GM13977 (cell line): ENCODE data around the gene HID1.

ENCODE experiments used
- DNase-seq: peaks from one replicate; pipeline ENCODE4 v3.0.0; 2012; ENCODE audit warnings: low spot score
- in situ Hi-C: fragments of 300-500 bp; cut with MboI; formaldehyde crosslinking; loops from one replicate; pipeline ENCODE4 v1.12.0; 2022; ENCODE audit warnings: low sequenced_read_pairs, low pct_unique_long_range_greater_than_20kb, mixed read lengths, inconsistent platforms; ENCODE audit not compliant: unreplicated experiment
- TF ChIP-seq, protein P1 (sequence below): IDR thresholded peaks from 2 replicates; pipeline ENCODE4 v1.5.1; 2012; ENCODE audit warnings: mild to moderate bottlenecking, control low read depth; ENCODE audit not compliant: insufficient read depth; ENCODE audit errors: extremely low read depth, missing control alignments

Gene HID1, protein sequence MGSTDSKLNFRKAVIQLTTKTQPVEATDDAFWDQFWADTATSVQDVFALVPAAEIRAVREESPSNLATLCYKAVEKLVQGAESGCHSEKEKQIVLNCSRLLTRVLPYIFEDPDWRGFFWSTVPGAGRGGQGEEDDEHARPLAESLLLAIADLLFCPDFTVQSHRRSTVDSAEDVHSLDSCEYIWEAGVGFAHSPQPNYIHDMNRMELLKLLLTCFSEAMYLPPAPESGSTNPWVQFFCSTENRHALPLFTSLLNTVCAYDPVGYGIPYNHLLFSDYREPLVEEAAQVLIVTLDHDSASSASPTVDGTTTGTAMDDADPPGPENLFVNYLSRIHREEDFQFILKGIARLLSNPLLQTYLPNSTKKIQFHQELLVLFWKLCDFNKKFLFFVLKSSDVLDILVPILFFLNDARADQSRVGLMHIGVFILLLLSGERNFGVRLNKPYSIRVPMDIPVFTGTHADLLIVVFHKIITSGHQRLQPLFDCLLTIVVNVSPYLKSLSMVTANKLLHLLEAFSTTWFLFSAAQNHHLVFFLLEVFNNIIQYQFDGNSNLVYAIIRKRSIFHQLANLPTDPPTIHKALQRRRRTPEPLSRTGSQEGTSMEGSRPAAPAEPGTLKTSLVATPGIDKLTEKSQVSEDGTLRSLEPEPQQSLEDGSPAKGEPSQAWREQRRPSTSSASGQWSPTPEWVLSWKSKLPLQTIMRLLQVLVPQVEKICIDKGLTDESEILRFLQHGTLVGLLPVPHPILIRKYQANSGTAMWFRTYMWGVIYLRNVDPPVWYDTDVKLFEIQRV

DNA sequence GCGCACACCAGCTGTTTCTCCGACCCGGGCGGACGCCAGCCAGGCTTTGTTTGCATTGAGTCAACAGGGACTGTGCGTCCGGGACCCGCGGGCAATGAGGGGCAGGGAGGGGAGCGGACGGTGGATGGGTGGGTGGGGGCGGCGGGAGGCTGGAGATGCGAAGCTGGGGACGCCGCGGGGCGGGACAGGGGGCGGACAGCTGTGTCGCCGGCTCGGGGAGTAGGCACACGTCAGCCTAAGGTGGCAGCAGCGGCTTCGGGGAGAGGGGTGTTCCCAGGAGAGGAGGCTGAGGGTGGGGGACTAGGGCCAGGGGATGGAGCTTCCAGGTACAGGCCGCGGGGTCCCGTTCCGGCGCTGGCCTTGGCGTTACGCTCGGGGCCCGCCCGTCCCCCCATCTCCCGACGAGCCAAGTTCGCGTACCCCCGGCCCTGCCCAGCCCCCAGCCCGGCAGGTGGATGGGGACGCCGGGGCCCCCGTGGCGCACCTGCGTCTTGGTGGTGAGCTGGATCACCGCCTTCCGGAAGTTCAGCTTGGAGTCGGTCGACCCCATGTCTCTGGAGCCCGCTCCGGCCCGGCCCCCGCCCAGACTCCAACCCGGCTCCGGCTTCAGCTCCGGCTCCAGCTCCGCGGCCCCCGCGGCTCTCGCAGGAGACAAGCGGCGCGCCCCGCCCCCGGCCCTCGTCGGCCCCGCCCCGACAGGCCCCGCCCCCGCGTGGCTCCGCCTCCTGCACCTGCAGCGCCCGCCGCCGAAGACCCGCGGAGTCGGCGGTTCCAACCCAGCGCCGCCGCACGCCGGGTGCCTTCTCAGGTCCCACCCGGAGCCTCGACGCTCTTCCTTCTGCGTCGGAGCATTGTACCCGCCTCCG lies at the start of gene HID1:
Gene HID1, minus strand, starts transcription at position 653 of the 866 bp plus-strand sequence. Its CDS starts 103 bp downstream, at position 550.
- in situ Hi-C loops, result no loop called here
- TF ChIP-seq, protein P1, sequence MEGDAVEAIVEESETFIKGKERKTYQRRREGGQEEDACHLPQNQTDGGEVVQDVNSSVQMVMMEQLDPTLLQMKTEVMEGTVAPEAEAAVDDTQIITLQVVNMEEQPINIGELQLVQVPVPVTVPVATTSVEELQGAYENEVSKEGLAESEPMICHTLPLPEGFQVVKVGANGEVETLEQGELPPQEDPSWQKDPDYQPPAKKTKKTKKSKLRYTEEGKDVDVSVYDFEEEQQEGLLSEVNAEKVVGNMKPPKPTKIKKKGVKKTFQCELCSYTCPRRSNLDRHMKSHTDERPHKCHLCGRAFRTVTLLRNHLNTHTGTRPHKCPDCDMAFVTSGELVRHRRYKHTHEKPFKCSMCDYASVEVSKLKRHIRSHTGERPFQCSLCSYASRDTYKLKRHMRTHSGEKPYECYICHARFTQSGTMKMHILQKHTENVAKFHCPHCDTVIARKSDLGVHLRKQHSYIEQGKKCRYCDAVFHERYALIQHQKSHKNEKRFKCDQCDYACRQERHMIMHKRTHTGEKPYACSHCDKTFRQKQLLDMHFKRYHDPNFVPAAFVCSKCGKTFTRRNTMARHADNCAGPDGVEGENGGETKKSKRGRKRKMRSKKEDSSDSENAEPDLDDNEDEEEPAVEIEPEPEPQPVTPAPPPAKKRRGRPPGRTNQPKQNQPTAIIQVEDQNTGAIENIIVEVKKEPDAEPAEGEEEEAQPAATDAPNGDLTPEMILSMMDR, result no peak
- DNase-seq, result peak; percentile 90

DNA sequence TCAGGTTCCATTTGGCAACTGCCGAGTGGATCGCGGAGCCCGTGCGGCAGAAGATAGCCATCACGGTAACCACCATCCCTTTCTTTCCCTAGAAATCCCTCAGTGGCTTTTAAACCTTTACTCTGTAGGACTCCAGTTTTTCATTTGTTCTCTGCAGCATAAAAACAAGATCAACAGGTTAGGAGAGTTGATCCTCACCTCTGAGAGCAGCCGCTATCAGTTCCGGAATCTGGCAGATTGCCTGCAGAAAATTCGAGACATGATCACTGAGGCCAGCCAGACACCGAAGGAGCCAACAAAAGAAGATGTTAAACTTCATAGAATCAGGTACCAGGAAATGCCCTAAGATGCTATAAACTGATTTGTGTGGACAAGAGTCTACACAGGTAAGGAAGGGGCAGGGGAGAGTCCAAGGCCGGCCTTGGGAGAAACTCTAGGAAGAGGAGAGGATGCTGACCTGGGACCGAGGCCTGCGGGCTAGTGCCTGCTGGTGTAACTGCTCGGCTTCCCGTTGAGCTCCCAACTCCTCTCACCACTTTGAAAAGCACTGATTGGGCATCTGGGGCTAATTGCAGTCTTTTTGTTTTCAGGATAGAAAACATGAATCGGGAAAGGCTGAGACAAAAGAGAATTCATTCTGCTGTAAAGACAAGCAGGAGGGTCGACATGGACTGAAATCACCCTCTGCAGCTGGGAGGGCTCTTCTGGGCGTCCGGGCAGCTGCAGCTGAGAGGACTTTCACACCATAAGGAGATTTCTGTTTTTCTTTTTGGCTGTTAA lies 48.0 kb upstream of the HID1 start:
- in situ Hi-C loops, result no loop called here
- TF ChIP-seq, protein P1, result no peak
- DNase-seq, result no peak

DNA sequence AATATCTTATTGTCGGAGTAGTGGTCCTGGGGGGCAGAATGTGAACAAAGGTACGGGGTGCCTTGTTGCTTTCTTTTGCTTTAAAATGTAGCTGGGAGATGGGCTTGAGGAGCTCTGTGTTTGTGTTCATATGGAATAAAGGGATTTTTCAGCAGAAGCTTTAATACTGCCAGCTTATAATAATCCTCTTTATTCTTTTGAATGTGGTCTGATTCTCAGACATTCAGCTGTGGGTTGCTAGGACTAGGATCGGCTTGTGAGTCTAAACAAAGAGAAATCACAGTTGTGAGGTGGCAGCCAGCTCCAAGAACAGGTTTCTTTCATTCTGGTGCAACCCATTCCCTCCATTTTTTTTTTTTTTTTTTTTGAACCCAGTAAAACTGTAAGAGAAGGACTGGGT lies 47.2 kb upstream of the HID1 start:
- TF ChIP-seq, protein P1, result no peak
- DNase-seq, result no peak
- in situ Hi-C loops, result no loop called here

DNA sequence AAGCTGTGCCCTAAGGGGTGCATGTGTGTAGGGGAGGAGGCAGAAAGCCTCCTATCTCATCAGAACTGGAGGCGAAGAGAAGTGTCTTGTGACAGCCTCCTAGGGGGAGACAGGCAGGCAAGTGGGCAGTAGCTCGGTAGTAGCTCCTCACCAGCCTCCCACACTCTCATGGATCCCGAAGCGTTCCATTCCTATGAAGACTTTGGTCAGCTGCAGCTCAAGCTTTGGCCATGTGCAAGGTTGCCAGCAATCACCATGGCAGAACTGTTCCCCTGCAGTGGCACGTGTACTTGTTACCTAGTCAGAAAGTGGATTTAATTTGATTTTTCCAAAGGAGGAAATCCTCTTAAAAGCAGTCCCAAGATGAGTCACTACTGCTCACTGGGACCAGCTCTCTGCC lies 46.6 kb upstream of the HID1 start:
- TF ChIP-seq, protein P1, result no peak
- in situ Hi-C loops, result no loop called here

DNA sequence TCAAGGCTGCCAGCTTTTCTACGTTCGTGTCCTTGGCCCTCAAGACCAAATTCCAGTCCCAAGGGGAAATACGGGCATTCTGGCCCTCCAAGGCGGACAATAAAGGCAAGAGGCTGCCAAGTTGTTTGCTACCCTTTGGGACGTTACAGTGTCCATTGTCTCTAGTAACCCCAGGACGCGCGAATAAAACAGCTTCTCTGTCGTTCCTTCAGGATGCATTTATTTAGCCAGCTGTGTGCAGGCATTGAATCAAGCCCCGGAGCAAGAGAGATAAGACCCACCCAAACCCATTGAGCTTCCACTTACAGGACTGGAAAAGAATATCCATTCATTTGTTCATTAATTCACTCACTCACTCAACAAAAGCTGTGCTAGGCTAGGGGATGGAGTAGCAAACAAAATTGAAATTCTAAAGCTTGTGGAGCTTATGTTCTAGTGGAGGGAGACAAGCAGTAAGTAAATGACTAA lies 40.6 kb upstream of the HID1 start:
- in situ Hi-C loops, result no loop called here
- TF ChIP-seq, protein P1, result no peak
- no peak for DNase-seq

More for the DNA sequence above, 46.6 kb upstream of the HID1 start:
- no peak for DNase-seq
